IPS-11a (cell line): ENCODE measurements around the gene LAMTOR4.
"Not testable (repeated sequence)": the region's sequence is repeated elsewhere in the genome, so short reads cannot be mapped to it uniquely, and the experiment has no call there.

Experiments used
- H3K4me3 ChIP-seq: one replicate; pipeline ENCODE4 v1.5.1; 2013; ENCODE audit warnings: low read depth, low read length, control low read depth

The LAMTOR4 gene

DNA sequence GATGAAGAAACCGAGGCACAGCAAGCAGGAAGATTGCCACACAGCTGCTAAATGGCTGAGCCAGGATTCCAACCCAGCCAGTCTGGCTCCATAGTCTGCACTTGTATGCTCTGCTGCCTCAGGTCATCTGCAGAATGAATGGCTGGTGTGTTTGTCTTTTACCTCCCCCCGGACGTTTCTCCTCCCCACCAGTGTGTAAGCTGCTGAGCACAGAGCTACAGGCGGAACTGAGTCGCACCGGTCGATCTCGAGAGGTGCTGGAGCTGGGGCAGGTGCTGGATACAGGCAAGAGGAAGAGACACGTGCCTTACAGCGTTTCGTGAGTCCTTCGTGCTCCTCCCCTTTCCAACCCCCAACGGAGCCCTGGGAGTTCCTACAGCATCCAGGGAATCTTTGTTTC lies 26.7 kb upstream of the LAMTOR4 start:
- no peak overlapping the region for H3K4me3 ChIP-seq

DNA sequence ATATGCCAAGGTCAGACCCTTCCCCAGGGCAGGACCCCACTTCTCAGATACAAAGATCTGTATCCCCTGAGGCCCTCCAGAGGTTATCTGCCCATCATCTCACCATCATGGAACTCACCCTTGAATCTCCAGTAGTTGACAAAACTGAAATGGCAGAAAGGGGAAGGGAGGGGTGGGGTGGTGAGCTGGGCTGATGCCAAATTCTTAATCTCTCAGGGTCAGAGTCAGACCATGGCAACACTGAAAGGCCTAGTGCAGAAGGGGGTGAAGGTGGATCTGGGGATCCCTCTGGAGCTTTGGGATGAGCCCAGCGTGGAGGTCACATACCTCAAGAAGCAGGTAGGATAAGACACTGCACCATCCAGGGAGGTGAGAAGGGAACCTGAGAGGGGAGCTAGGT lies 26.1 kb upstream of the LAMTOR4 start:
- no peak overlapping the region for H3K4me3 ChIP-seq

DNA sequence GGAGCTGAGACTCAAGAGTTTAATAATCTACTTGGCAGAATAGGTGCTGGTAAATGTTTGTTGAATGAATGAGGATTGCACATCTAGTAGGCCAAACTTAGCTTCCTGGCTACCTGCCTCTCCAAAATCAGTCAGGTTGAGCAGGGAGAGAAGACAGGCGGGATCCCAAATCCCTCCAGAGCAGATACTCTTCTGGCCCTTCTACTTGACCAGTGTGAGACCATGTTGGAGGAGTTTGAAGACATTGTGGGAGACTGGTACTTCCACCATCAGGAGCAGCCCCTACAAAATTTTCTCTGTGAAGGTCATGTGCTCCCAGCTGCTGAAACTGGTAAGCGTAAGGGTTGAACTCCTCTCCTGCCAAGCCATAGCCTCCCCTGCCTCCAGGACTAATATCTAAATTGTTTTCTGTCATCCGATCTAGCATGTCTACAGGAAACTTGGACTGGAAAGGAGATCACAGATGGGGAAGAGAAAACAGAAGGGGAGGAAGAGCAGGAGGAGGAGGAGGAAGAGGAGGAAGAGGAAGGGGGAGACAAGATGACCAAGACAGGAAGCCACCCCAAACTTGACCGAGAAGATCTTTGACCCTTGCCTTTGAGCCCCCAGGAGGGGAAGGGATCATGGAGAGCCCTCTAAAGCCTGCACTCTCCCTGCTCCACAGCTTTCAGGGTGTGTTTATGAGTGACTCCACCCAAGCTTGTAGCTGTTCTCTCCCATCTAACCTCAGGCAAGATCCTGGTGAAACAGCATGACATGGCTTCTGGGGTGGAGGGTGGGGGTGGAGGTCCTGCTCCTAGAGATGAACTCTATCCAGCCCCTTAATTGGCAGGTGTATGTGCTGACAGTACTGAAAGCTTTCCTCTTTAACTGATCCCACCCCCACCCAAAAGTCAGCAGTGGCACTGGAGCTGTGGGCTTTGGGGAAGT lies 24.2 kb upstream of the LAMTOR4 start:
- no peak overlapping the region for H3K4me3 ChIP-seq

DNA sequence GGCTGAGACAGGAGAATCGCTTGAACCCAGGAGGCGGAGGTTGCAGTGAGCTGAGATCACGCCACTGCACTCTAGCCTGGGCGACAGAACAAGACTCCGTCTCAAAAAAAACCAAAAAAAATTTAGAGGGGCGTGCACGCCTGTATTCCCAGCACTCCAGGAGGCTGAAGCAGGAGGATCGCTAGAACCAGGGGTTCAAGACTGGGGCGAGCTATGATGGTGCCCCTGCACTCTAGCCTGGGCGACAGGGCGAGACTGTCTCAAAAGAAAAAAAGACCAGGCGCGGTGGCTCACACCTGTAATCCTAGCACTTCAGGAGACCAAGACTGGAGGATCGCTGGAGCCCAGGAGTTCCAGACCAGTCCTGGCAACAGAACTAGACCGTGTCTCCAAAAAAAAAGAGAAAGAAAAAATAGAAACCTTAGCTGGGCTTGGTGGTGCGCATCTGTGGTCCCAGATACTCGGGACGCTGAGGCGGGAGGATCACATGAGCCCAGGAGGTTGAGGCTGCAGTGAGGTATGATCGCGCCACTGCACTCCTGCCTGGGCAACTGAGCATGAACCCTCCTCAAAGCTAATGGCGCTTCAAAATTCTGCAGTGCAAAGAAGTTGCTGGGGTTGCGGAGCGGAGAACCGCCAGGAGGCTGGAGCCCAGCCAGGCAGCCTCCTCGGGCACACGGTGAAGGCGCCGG lies 22.3 kb upstream of the LAMTOR4 start:
- peak overlapping the region; percentile 88 for H3K4me3 ChIP-seq

DNA sequence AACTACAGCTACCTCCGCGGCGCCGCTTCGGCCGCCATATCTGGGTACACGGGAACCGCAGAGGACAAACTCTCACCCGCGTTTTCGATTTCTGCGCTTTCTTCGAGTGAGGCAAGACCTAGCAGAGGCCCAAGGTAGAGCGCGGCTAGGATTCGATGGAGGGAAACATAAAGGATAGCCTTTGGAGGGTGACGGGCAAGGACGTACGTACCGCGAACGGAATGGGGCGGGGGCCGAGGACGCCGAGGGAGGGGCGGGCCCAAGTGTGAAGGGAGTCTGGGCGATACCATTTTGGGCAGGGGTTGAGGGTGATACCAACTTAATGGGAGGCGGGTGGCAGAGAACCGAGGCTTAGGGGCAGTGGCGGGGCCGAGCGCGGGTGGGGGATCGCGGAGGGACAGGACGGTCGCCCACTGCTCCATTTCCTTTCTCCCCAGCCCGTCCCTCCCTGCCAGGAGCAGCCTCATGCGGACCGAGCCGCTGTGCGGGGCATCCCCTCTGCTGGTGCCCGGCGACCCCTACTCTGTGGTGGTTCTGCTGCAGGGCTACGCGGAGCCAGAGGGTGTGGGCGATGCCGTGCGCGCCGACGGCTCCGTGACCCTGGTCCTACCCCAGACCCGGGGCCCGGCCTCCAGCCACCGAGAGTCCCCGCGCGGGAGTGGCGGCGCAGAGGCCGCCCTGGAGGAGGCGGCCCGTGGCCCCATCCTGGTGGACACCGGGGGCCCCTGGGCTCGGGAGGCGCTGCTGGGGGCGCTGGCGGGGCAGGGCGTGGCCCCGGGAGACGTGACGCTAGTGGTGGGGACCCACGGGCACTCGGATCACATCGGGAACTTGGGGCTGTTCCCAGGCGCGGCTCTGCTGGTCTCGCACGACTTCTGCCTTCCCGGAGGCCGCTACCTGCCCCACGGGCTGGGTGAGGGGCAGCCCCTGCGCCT lies 21.5 kb upstream of the LAMTOR4 start, which contains the start of gene MBLAC1:
MBLAC1 (plus strand) TSS at position 37 of the 935 bp plus-strand sequence; CDS start at position 466, 429 bp downstream.
- H3K4me3 ChIP-seq: peak within 1 kb of the TSS; percentile 88

DNA sequence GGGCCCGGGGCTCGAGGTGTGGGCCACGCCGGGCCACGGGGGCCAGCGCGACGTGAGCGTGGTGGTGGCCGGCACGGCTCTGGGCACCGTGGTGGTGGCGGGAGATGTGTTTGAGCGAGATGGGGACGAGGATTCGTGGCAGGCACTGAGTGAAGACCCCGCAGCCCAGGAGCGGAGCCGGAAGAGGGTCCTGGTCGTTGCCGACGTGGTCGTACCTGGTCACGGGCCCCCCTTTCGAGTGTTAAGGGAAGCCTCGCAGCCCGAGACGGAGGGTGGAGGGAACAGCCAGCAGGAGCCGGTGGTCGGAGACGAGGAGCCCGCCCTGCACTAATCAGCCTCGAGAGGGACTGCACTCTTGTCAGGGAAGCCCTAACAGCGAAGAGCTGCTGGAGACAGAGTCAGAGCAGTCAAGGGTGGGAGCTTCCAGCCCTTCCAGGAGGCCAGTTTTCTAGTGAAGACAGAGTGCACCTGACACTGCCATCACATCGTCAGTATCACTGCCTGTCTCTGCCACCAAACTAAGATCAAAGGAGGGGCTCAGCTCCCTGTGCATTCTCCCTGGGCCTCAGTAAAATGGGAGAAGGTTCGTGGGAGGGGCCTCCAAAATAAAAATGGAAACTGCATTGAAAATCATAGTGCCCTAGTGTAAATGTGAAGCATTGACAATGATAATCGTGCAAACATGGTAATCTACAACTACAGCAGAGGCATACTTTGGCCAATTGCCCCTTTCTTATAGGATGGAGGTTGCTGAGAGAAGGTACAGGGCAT lies 20.7 kb upstream of the LAMTOR4 start:
- peak overlapping the region; percentile 88 for H3K4me3 ChIP-seq

DNA sequence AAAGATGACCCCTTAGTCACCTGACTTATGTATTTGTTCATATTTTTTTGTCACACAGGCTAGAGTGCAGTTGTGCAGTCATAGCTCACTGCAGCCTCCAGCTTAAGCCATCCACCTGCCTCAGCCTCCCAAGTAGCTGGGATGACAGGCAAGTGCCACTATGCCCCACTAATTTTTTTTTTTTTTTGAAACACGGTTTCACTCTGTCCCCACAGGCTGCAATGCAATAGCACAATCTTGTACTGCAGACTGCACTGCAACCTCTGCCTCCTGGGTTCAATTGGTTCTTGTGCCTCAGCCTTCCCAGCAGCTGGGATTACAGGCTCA lies 20.1 kb upstream of the LAMTOR4 start:
- no peak overlapping the region for H3K4me3 ChIP-seq

DNA sequence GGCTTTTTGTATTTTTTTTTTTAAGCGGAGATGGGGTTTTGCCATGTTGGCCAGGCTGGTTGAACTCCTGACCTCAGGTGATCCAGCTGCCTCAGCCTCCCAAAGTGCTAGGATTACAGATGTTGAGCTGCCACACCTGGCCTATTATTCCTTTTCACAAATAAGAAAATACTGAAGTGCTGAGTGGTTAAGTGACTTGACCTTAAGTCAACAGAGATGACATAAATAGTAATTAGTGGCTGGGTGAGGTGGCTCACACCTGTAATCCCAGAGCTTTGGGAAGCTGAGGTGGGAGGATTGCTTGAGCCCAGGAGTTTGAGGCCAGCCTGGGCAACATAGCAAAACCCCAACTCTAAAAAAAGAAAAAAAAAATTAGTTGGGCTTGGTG lies 18.5 kb upstream of the LAMTOR4 start:
- H3K4me3 ChIP-seq: not testable (repeated sequence)

DNA sequence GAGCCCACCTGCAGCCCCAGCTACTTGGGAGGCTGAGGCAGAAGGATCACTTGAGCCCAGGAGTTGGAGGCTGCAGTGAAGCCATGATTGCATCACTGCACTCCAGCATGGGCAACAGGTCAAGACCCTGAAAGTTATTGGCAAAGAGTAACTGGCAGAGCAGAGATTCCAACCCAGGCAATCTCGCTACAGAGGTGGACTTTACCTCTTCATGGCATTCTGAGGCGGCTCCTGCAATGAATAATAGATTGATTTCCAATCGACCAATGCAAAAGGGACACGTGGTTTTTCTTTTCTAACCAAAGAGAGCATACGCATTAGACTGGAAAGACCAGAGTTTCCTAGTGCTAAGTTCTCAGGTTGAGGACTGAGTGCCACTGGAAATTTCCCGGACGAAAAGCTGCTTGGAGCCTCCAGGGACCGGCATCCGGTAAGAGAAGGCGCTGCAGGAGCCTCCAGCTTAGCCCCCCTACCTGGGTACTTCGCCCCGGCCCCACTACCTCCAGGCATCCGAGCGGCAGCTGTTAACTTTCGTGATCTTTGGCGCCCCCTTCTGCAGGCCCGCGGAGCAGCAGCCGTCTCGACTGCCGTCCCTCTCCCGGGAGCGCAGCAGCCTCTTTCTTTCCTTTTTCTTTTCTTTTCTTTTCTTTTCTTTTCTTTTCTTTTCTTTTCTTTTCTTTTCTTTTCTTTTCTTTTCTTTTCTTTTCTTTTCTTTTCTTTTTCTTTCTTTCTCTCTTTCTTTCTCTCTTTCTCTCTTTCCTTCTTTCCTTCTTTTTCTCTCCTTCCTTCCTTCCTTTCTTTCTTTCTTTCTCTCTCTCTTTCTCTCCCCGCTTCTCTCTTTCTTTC lies 17.9 kb upstream of the LAMTOR4 start:
- H3K4me3 ChIP-seq: no peak overlapping the region

DNA sequence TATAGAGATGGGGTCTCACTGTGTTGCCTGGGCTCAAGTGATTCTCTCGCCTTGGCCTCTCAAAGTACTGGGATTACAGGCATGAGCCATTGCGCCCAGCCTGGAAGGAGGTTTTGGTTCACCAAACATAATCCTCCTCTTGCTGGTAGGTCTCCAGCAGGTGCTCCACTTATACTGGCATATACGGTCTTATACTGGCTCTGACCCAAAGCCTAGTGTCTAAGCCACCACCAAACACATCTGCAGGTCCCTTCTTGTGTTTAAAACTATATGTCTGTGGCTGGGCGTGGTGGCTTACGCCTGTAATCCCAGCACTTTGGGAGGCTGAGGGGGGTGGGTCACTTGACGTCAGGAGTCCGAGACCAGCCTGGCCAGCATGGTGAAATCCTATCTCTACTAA lies 16.6 kb upstream of the LAMTOR4 start:
- H3K4me3 ChIP-seq: no peak overlapping the region

DNA sequence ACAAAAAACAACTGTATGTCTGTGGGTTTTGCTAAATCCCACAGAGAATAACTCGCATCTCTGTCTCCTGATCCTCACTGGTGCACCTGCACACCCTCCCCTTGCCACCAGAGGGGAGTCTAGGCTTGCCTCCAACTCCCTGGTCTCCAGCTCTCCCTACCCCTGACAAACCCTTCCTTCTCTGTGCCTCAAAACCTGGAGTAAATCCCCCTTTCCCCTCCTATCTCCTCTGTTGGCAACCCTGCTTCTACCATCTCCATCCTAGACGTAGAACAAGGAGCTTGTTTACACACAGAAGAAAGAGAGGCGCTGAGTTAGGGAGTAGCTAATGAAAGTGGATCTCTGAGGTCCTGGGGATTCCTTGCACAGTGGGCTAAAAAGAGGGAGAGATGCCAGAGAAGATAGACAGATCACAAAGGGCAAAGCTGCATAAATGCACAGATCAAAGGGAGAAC lies 16.0 kb upstream of the LAMTOR4 start:
- H3K4me3 ChIP-seq: no peak overlapping the region

DNA sequence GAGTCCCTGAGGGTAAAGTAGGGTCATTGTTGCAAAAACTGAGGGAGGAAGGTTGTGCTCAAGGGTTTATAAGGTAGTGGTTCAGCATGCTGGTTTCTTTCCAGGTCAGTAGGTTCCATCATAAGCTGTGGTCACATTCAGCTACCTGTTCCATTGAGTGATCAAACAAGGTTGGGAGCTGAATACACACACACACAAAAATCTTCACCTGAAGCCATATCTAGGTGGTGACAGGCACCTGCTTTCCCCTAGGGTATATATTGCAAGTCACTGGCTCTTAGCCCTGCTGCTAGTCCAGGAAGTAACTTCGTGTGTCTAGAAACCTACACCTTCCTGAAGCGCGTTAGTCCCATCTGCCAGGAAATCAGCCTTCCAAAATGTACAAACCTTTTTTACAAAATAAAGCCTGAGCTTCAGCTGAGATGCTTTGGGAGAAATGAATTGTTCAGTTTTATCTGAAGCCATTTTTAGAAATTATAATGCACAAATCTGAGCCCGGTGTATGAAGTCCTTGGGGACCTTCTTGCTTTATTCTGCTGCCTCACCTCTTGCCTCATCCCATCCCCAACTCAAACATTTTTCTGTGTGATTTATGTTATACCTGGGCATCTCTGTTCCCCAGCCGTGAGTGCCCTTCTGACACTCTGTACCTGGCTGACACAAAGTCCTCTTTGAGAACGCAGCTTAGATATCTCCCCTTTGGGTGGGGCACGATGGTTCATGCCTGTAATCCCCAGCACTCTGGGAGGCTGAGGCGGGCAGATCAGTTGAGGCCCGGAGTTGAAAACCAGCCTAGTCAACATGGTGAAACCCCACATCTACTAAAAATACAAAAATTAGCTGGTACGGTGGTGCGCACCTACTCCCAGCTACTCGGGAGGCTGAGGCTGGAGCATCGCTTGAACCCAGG lies 10.6 kb upstream of the LAMTOR4 start:
- H3K4me3 ChIP-seq: no peak overlapping the region

DNA sequence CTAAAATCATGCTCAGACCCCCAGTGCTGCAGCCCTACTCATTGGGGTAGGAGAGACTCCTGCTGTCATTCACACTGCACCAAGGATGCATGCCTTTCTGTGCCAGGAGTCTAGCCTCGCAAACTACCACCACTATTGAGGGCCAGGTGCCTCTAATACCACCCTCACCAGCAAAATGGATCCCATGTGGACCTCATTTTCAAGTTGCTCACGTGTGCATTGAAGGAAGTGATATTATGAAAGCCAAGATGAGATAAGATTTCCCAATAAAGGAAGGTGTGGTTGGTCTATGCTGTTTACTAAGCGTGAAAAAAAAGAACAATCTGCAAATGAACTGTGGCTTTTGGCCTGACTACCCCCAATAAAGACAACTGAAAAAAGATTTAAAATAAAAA lies 7.2 kb upstream of the LAMTOR4 start:
- H3K4me3 ChIP-seq: no peak overlapping the region

DNA sequence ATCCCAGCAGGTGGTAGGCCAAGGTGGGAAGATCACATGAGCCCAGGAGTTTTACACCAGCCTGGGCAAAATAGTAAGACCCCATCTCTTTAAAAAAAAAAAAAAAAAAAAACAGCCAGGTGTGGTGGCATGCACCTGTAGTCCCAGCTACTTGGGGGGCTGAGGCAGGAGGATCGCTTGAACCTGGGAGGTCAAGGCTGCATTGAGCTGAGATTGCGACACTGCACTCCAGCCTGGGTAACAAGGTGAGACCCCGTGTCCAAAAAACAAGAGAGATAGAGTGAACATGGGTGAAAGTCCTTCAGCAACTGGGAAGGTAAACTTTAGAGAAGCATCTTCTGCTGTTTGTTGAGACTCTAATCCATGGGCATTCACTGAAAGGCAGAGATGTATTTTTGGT lies 6.3 kb upstream of the LAMTOR4 start:
- H3K4me3 ChIP-seq: no peak overlapping the region

DNA sequence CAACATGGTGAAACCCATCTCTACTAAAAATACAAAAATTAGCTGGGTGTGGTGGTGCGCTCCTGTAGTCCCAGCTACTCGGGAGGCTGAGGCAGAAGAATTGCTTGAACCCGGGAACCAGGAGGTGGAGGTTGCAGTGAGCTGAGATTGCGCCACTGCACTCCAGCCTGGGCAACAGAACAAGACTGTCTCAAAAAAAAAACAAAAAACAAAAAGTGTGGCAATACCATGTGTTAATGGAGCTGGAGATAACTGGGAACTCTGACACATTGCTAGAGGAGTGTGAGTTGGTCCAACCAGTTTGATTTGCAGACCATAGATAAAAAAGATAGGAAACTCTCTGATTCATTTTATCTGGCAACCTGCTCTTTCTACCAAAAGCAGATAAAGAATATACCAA lies 2.4 kb upstream of the LAMTOR4 start:
- H3K4me3 ChIP-seq: not testable (repeated sequence)

DNA sequence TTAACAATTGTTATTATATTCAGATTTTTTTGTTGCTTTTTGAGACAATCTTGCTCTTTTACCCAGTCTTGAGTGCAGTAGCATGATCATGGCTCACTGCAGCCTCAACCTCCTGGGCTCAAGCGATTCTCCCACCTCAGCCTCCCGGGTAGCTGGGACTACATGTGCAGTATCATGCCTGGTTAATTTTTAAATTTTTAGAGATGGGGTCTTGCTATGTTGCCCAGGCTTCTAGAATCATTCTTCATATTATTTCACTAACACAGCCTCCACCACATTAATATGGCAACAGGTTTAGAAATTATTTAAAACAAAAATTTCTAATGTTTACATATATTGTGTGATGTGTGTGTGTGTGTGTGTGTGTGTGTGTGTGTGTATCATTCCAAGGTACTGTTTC lies 1.4 kb upstream of the LAMTOR4 start:
- H3K4me3 ChIP-seq: no peak overlapping the region

DNA sequence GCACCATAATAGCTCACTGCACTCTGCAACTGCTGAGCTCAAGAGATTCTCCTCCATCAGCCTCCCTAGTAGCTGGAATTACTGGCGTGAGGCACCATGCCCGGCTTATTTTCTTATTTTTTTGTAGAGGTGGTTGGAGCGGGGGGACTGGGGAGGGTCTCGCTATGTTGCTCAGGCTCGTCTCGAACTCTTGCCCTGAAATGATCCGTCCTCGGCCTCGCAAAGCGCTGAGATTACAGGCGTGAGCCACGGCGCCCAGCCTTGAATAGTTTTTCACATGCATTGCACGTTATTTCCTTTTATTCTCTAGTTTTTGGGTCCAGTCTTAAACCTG lies 526 bp upstream of the LAMTOR4 start:
- no peak overlapping the region for H3K4me3 ChIP-seq

DNA sequence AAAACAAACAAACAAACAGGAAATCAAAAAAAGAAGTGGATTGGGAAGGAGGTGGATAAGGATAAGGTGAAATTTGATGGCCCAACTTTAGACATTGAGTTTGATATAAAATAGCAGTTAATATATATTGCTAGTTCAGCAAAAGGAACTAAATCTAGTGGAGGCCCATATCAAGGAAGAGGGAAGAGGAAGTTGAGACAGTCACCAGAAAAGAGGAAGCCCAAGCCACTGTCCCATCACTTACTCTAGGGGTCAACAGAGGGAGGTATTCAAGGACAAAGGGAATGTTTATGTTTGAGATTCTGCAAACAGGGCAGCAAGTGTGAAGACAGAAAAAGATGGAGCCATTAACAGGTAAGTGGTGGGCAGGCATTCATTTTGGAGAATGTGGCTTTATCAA lies 3.7 kb downstream of the LAMTOR4 start:
- no peak overlapping the region for H3K4me3 ChIP-seq
